HG03565 (cell line): ENCODE results near the gene OR6B1.
"Not testable (repeated sequence)": the region's sequence is repeated elsewhere in the genome, so short reads cannot be mapped to it uniquely, and the experiment has no call there.

Experiments used
- ATAC-seq: cut with Tn5 transposase; IDR thresholded peaks from one replicate; pipeline ENCODE4 v1.9.1; 2021; ENCODE audit warnings: mild to moderate bottlenecking, moderate library complexity; ENCODE audit not compliant: unreplicated experiment

The OR6B1 gene

DNA sequence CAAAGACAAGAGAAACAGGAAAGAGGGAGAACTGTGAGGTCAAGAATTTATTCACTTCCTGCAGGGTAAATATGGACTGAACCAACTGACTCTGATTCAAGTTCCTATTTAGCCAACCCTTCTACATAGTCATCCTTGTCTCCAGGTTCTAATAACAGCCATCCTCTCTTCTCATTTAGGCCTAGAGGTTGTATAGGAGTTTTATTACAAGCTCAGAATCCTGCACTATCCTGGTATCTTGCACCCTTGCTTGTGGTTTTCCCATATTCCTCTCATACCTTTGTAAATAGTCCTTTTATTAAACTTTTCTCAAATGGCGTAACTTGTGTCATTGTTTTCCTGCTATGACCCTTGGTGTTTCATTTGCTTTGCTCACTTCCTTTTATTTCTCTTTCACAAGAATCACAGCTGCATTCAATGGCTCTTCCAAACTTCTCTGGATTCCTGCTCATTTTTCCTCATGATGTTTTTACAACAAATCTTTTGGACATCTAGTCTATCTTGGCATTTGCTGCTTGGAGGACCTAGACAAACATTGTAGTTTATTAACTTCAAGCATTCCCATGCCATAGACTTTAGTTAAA, 36.3 kb downstream of the OR6B1 start:
- no peak for ATAC-seq

DNA sequence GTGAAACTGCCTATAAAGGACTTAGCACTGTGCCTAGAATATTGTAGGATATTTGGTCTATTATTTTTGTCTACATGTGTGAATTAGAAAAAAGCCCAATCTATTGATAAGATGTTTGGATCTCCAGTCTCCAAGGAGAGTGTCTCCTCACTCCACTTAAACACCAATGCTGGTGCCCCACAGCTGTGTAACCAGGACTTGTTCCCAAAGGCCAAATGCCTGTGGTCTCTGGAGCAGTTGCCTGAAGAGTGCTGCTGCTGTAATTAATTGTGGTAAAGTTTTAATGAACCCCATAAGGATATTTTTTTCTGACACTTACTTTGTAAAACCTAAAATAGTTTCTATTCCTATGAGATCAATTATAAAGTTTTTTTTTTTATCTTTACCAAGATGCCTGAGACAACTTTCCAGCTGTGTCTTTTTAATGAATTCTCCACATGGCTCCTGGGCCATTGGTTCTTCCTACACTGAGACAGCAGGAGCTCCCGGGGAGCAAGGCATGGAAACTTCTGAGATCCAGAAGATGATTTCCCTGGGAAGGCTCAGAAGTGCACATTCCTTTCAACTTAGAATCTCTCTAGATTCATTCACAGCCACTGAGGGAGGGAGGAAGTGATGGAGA, 37.4 kb downstream of the OR6B1 start:
- no peak for ATAC-seq

GRCh38 chr7:144038887-144039286, 38.8 kb downstream of the OR6B1 start:
- no peak for ATAC-seq

DNA sequence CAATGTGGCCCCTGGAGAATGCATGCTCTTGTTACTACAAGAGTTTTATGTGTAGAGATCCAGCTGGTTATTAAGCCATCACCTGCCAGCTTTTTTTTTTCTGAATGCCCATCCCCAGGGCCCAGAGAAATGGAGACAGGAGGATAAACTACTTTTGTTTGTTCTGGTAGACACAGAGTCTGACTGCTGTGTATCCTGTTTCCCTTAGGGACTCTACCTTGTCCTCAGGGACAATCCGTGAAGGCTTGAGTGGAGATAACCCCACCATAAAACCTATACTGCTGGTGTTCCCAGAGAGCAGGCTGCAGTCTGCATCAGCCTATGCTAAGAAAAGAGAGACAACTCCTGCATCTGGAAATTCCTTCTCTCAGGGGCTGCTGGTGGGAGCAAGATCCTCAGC, 48.5 kb downstream of the OR6B1 start, which contains the start of gene OR2A5:
OR2A5 (plus strand) TSS at position 301 of the 400 bp plus-strand sequence. CDS start 1,454 bp downstream, outside the sequence.
- no peak for ATAC-seq

DNA sequence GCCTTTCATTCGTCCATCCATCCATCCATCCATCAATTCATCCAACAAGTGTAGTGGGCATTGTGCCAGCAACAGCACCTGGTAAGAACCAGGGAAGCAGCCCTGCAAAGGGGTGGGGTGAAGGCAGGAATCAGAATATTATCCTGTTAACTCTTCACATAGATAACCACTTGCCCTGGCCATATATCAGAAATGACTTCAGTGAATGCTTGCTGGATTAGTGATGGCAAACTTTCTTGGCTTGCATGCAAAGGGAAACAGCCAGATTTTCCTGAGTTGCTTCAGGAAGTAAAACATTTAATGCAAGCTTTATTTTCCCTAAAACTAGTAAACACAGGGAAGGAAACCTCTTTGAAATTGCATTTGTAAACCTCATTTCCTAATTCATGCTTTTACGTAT, 49.4 kb downstream of the OR6B1 start:
- no peak for ATAC-seq

DNA sequence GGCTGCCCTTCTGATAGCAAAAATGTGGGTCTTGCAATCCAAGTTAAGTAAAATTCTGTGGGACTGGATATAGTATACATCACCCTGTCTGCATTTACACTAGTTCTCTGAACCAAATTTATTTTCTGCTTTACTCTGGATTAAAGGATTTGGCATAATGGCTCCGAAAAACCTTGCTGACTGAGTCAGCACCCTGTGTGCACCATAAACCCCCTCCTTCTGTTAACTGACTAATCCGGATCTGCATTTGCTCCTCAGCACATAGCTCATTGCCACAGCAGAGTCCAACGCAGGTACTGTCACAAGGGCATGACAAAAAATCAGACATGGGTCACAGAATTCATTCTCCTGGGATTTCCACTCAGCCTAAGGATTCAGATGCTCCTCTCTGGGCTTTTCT, 50.0 kb downstream of the OR6B1 start:
- ATAC-seq: no peak

DNA sequence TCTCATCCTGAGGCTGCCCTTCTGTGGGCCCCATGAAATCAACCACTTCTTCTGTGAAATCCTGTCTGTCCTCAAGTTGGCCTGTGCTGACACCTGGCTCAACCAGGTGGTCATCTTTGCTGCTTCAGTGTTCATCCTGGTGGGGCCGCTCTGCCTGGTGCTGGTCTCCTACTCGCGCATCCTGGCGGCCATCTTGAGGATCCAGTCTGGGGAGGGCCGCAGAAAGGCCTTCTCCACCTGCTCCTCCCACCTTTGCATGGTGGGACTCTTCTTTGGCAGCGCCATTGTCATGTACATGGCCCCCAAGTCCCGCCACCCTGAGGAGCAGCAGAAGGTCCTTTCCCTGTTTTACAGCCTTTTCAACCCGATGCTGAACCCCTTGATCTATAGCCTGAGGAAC, 50.8 kb downstream of the OR6B1 start:
- ATAC-seq: not testable (repeated sequence)

- no peak for ATAC-seq
Measured at GRCh38 chr7:144057954-144058353, 57.8 kb downstream of the OR6B1 start.
